ENCODE results near the gene PRSS8.

DNA sequence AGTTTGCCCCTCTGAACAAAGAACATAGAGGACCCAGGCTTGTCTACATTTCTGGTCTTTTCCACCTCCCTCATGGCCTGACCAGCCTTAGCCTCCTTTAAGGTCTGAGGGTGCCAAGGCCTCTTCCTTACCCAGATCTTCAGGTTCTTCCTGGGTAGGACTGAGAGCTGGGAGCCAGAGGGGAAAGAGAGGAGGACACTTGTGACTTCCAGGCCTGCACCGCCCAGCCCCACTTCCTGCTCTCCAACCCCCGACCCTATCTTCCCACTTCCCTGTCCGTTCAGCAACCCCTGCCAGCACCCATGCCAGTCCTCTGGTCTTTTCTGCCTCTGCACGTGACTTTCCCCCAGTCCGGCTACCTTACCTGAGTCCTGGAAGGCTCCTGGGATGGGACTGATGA is 13.8 kb upstream of the PRSS8 start:
- no peak for TF ChIP-seq TCF7L2 (IDR thresholded peaks at IDR 0.05; ENCODE audit: low read depth, low read length)
- TF ChIP-seq, protein P1, sequence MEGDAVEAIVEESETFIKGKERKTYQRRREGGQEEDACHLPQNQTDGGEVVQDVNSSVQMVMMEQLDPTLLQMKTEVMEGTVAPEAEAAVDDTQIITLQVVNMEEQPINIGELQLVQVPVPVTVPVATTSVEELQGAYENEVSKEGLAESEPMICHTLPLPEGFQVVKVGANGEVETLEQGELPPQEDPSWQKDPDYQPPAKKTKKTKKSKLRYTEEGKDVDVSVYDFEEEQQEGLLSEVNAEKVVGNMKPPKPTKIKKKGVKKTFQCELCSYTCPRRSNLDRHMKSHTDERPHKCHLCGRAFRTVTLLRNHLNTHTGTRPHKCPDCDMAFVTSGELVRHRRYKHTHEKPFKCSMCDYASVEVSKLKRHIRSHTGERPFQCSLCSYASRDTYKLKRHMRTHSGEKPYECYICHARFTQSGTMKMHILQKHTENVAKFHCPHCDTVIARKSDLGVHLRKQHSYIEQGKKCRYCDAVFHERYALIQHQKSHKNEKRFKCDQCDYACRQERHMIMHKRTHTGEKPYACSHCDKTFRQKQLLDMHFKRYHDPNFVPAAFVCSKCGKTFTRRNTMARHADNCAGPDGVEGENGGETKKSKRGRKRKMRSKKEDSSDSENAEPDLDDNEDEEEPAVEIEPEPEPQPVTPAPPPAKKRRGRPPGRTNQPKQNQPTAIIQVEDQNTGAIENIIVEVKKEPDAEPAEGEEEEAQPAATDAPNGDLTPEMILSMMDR (IDR thresholded peaks at IDR 0.05), result no peak
- TF ChIP-seq, protein P2, sequence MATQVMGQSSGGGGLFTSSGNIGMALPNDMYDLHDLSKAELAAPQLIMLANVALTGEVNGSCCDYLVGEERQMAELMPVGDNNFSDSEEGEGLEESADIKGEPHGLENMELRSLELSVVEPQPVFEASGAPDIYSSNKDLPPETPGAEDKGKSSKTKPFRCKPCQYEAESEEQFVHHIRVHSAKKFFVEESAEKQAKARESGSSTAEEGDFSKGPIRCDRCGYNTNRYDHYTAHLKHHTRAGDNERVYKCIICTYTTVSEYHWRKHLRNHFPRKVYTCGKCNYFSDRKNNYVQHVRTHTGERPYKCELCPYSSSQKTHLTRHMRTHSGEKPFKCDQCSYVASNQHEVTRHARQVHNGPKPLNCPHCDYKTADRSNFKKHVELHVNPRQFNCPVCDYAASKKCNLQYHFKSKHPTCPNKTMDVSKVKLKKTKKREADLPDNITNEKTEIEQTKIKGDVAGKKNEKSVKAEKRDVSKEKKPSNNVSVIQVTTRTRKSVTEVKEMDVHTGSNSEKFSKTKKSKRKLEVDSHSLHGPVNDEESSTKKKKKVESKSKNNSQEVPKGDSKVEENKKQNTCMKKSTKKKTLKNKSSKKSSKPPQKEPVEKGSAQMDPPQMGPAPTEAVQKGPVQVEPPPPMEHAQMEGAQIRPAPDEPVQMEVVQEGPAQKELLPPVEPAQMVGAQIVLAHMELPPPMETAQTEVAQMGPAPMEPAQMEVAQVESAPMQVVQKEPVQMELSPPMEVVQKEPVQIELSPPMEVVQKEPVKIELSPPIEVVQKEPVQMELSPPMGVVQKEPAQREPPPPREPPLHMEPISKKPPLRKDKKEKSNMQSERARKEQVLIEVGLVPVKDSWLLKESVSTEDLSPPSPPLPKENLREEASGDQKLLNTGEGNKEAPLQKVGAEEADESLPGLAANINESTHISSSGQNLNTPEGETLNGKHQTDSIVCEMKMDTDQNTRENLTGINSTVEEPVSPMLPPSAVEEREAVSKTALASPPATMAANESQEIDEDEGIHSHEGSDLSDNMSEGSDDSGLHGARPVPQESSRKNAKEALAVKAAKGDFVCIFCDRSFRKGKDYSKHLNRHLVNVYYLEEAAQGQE (IDR thresholded peaks at IDR 0.05; ENCODE audit: insufficient read depth in 1 of 2, low read depth in 2 of 2, low read length in 1 of 2), result no peak
- TF ChIP-seq POLR2AphosphoS5 (IDR thresholded peaks at IDR 0.05; ENCODE audit: low read depth, low read length), result no peak

Data from Panc1 (cell line).